HepG2 (cell line): ENCODE data around the gene CDH2. TPM values are rescaled to one million over a fixed set of nuclear protein-coding genes. Genes with fewer than 3 reads are reported as not detected.

ENCODE experiments used
- ARNTL ChIP-seq: sonication (generic); formaldehyde crosslinking; IDR thresholded peaks from 2 replicates; pipeline ENCODE4 v1.4.0; 2020; ENCODE audit warnings: mild to moderate bottlenecking, missing genetic modification reagents
- ATF7 ChIP-seq, 2 experiments: fragments of 450-650 bp in 1 of 2; sonication (generic) in 1 of 2; formaldehyde crosslinking in 1 of 2; IDR thresholded peaks; 2 replicates each; pipeline versions ENCODE4 v1.4.0 to v1.6.1; 2016 to 2020; ENCODE audit warnings: antibody characterized with exemption in 1 of 2, mild to moderate bottlenecking in 1 of 2, missing genetic modification reagents in 1 of 2
- ESRRA ChIP-seq: sonication (generic); formaldehyde crosslinking; IDR thresholded peaks from 2 replicates; pipeline ENCODE4 v1.5.1; 2020; ENCODE audit warnings: mild to moderate bottlenecking, low read depth, missing genetic modification reagents
- GZF1 ChIP-seq: sonication (generic); formaldehyde crosslinking; IDR thresholded peaks from 2 replicates; pipeline ENCODE4 v1.5.1; 2020; ENCODE audit warnings: mild to moderate bottlenecking, missing genetic modification reagents
- MED1 ChIP-seq: sonication (generic); formaldehyde crosslinking; IDR thresholded peaks from 2 replicates; pipeline ENCODE4 v1.4.0; 2020; ENCODE audit warnings: missing genetic modification reagents
- NONO ChIP-seq, 2 experiments: fragments of 450-650 bp in 1 of 2; sonication (generic) in 1 of 2; formaldehyde crosslinking in 1 of 2; IDR thresholded peaks in 1 of 2; conservative IDR thresholded peaks in 1 of 2; 2 replicates each; pipeline versions ENCODE4 v1.6.1 to v1.8.0; 2017 to 2022; ENCODE audit warnings: mild to moderate bottlenecking in 1 of 2, missing genetic modification reagents in 1 of 2, moderate library complexity in 1 of 2
- NR2C2 ChIP-seq: sonication (generic); formaldehyde crosslinking; IDR thresholded peaks from 2 replicates; pipeline ENCODE4 v1.4.0; 2020; ENCODE audit warnings: missing genetic modification reagents, mild to moderate bottlenecking, moderate library complexity, borderline replicate concordance
- RXRA ChIP-seq: sonication (generic); formaldehyde crosslinking; IDR thresholded peaks from 2 replicates; pipeline ENCODE4 v1.5.1; 2020; ENCODE audit warnings: missing genetic modification reagents
- SAFB2 ChIP-seq: sonication (generic); formaldehyde crosslinking; IDR thresholded peaks from 2 replicates; pipeline ENCODE4 v1.5.1; 2020; ENCODE audit warnings: missing genetic modification reagents, low read depth, mild to moderate bottlenecking, borderline replicate concordance
- SP2 ChIP-seq: sonication (generic); formaldehyde crosslinking; IDR thresholded peaks from 2 replicates; pipeline ENCODE4 v1.5.1; 2020; ENCODE audit warnings: mild to moderate bottlenecking, missing genetic modification reagents
- TBX3 ChIP-seq: fragments of 450-650 bp; IDR thresholded peaks from 2 replicates; pipeline ENCODE4 v1.6.1; 2017; ENCODE audit warnings: antibody characterized with exemption, mild to moderate bottlenecking, inconsistent platforms, borderline replicate concordance
- TEAD2 ChIP-seq: sonication (generic); formaldehyde crosslinking; IDR thresholded peaks from 2 replicates; pipeline ENCODE4 v1.9.0; 2021; ENCODE audit warnings: missing genetic modification reagents
- ZFP41 ChIP-seq: sonication (generic); formaldehyde crosslinking; IDR thresholded peaks from 2 replicates; pipeline ENCODE4 v1.4.0; 2020; ENCODE audit warnings: mild to moderate bottlenecking, missing genetic modification reagents, borderline replicate concordance
- ZIK1 ChIP-seq: sonication (generic); formaldehyde crosslinking; IDR thresholded peaks from 2 replicates; pipeline ENCODE4 v1.5.0; 2020; ENCODE audit warnings: mild to moderate bottlenecking, low read depth, missing genetic modification reagents, borderline replicate concordance
- ZNF10 ChIP-seq: sonication (generic); formaldehyde crosslinking; IDR thresholded peaks from 2 replicates; pipeline ENCODE4 v1.4.0; 2020; ENCODE audit warnings: mild to moderate bottlenecking, low read depth, missing genetic modification reagents, borderline replicate concordance
- ZNF235 ChIP-seq: sonication (generic); formaldehyde crosslinking; IDR thresholded peaks from 2 replicates; pipeline ENCODE4 v1.8.1; 2023; ENCODE audit warnings: mild to moderate bottlenecking, missing genetic modification reagents, borderline replicate concordance
- ZNF24 ChIP-seq: fragments of 450-650 bp; IDR thresholded peaks from 2 replicates; pipeline ENCODE4 v1.6.1; 2017; ENCODE audit warnings: antibody characterized with exemption, mild to moderate bottlenecking
- polyA plus RNA-seq, 8 experiments: library from polyadenylated mRNA; depleted of rRNA in 3 of 8; stranded (reverse) in 7 of 8; unstranded in 1 of 8; fragments of >200 nt; fragmentation: Illumina TruSeq in 4 of 8; extraction: Trizol in 4 of 8; gene quantifications; 2 replicates each; pipeline versions ENCODE4 v1.2.1 to v1.2.3, GENCODE V29; 2011 to 2016; ENCODE audit warnings: low read depth in 4 of 8, missing spikeins in 1 of 8, mixed read lengths in 1 of 8; ENCODE audit not compliant: insufficient read depth in 1 of 8
- total RNA-seq, 5 experiments: library from RNA; depleted of rRNA; stranded (reverse); fragments of >200 nt; fragmentation: Illumina TruSeq; extraction: Trizol; gene quantifications; 2 replicates each; pipeline ENCODE4 v1.2.3, GENCODE V29; 2016; ENCODE audit warnings: low read depth in 1 of 5
- TF ChIP-seq, protein P1 (sequence below): sonication (generic); formaldehyde crosslinking; IDR thresholded peaks from 2 replicates; pipeline ENCODE4 v1.8.1; 2022; ENCODE audit warnings: mild to moderate bottlenecking, missing genetic modification reagents
- TF ChIP-seq, protein P2 (sequence below): sonication (generic); formaldehyde crosslinking; IDR thresholded peaks from 2 replicates; pipeline ENCODE4 v1.4.0; 2020; ENCODE audit warnings: missing genetic modification reagents
- TF ChIP-seq, protein P3 (sequence below): sonication (generic); formaldehyde crosslinking; IDR thresholded peaks from 2 replicates; pipeline ENCODE4 v1.8.0; 2022; ENCODE audit warnings: mild to moderate bottlenecking, missing genetic modification reagents, moderate library complexity
- TF ChIP-seq, protein P4 (sequence below): sonication (generic); formaldehyde crosslinking; IDR thresholded peaks from 2 replicates; pipeline ENCODE4 v1.8.0; 2022; ENCODE audit warnings: mild to moderate bottlenecking, missing genetic modification reagents, moderate library complexity
- TF ChIP-seq, protein P5 (sequence below): sonication (generic); formaldehyde crosslinking; IDR thresholded peaks from 2 replicates; pipeline ENCODE4 v1.5.0; 2020; ENCODE audit warnings: mild to moderate bottlenecking, missing genetic modification reagents
- TF ChIP-seq, protein P6 (sequence below): sonication (generic); formaldehyde crosslinking; conservative IDR thresholded peaks from 2 replicates; pipeline ENCODE4 v1.5.0; 2020; ENCODE audit warnings: missing genetic modification reagents

The CDH2 gene
- total and polyA plus RNA-seq, 2 of the 13 experiments (the other 11 are each of a cell fraction or from before 2014, with no cell fraction given) = 18.6 to 36.1 TPM

DNA sequence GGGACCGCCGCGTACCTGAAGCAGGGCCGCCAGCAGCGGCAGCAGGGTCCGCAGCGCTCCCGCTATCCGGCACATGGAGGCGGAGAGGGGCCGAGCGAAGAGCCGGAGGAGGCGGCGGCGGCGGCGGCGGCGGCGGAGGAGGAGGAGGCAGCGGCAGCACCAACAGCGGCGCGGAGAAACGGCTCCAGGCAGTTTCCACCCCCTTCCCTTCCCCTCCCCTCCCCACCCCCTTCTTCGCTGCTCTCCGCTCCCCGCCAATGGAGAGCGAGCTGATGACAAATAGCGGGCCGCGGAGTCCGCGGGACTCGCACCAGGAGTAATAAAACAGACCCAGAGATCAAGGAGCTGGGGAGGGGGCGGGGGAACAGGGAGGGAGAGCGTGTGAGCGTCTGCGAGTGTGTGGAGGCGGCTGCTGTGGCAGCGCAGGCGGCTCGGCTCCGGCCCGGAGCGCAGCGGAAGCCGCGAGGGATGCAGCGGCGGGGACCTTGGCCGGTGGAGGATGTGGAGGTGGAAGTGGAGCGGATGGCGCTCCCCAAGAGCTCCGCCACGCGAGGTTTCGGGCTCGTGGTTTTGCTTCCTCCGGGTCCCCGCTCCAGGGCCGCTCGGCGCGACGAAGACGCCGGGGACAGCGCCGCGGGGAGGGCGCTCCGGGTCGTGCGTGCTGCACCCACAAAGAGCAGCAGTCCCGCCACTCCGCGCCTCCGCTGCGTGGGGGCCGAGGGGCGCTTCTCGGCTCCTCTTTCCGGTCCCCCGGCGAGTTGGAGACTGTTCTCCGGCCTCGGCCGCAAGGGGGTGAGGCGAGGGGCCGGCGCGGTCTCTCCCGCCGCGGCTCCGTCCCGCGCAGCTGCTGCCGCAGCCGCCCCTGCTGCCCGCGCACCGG, at the start of gene CDH2 (continued):
- no peak for TF ChIP-seq ZFP41 (CRISPR knock-in tag)
- TF ChIP-seq, protein P1, sequence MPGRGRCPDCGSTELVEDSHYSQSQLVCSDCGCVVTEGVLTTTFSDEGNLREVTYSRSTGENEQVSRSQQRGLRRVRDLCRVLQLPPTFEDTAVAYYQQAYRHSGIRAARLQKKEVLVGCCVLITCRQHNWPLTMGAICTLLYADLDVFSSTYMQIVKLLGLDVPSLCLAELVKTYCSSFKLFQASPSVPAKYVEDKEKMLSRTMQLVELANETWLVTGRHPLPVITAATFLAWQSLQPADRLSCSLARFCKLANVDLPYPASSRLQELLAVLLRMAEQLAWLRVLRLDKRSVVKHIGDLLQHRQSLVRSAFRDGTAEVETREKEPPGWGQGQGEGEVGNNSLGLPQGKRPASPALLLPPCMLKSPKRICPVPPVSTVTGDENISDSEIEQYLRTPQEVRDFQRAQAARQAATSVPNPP = no peak
- no peak for TF ChIP-seq TEAD2 (CRISPR knock-in tag)
- TF ChIP-seq, protein P2, sequence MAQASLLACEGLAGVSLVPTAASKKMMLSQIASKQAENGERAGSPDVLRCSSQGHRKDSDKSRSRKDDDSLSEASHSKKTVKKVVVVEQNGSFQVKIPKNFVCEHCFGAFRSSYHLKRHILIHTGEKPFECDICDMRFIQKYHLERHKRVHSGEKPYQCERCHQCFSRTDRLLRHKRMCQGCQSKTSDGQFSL (CRISPR knock-in tag) = no peak
- TF ChIP-seq, protein P3, sequence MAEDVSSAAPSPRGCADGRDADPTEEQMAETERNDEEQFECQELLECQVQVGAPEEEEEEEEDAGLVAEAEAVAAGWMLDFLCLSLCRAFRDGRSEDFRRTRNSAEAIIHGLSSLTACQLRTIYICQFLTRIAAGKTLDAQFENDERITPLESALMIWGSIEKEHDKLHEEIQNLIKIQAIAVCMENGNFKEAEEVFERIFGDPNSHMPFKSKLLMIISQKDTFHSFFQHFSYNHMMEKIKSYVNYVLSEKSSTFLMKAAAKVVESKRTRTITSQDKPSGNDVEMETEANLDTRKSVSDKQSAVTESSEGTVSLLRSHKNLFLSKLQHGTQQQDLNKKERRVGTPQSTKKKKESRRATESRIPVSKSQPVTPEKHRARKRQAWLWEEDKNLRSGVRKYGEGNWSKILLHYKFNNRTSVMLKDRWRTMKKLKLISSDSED (CRISPR knock-in tag) = no peak
- no peak for TF ChIP-seq TBX3
- TF ChIP-seq SP2 (CRISPR knock-in tag) = no peak
- TF ChIP-seq NR2C2 (CRISPR knock-in tag) = no peak
- TF ChIP-seq, protein P4, sequence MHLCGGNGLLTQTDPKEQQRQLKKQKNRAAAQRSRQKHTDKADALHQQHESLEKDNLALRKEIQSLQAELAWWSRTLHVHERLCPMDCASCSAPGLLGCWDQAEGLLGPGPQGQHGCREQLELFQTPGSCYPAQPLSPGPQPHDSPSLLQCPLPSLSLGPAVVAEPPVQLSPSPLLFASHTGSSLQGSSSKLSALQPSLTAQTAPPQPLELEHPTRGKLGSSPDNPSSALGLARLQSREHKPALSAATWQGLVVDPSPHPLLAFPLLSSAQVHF (CRISPR knock-in tag) = no peak
- TF ChIP-seq ESRRA (CRISPR knock-in tag) = no peak
- no peak for TF ChIP-seq ZNF235 (CRISPR knock-in tag)
- no peak for TF ChIP-seq SAFB2 (CRISPR knock-in tag)
- no peak for TF ChIP-seq GZF1 (CRISPR knock-in tag)
- TF ChIP-seq RXRA (CRISPR knock-in tag) = peak; percentile 20; the same call in 1 of the 2 replicates
- no peak for TF ChIP-seq ARNTL
- TF ChIP-seq NONO (IDR thresholded peaks at IDR 0.05) = no peak
- TF ChIP-seq NONO (CRISPR knock-in tag; conservative IDR thresholded peaks at IDR 0.05) = no peak
- TF ChIP-seq, protein P5, sequence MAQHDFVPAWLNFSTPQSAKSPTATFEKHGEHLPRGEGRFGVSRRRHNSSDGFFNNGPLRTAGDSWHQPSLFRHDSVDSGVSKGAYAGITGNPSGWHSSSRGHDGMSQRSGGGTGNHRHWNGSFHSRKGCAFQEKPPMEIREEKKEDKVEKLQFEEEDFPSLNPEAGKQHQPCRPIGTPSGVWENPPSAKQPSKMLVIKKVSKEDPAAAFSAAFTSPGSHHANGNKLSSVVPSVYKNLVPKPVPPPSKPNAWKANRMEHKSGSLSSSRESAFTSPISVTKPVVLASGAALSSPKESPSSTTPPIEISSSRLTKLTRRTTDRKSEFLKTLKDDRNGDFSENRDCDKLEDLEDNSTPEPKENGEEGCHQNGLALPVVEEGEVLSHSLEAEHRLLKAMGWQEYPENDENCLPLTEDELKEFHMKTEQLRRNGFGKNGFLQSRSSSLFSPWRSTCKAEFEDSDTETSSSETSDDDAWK (CRISPR knock-in tag) = no peak
- TF ChIP-seq ZNF24 = no peak
- TF ChIP-seq MED1 (CRISPR knock-in tag) = no peak
- TF ChIP-seq ZNF10 = no peak
- TF ChIP-seq, protein P6, sequence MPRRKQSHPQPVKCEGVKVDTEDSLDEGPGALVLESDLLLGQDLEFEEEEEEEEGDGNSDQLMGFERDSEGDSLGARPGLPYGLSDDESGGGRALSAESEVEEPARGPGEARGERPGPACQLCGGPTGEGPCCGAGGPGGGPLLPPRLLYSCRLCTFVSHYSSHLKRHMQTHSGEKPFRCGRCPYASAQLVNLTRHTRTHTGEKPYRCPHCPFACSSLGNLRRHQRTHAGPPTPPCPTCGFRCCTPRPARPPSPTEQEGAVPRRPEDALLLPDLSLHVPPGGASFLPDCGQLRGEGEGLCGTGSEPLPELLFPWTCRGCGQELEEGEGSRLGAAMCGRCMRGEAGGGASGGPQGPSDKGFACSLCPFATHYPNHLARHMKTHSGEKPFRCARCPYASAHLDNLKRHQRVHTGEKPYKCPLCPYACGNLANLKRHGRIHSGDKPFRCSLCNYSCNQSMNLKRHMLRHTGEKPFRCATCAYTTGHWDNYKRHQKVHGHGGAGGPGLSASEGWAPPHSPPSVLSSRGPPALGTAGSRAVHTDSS (CRISPR knock-in tag) = no peak
- TF ChIP-seq ZIK1 (CRISPR knock-in tag) = no peak
- TF ChIP-seq ATF7 (IDR thresholded peaks at IDR 0.05) = no peak
- TF ChIP-seq ATF7 (CRISPR knock-in tag; IDR thresholded peaks at IDR 0.05) = no peak
